Frontal cortex (tissue), 4 donors: ENCODE data around the gene HPDL. TPM values are rescaled to one million over a fixed set of nuclear protein-coding genes. Genes with fewer than 3 reads are reported as not detected.
A peak's percentile ranks its signal among the peaks of the same experiment; 100 is the strongest.

Experiments
- DNase-seq, 2 donors: peaks; one replicate each; pipeline ENCODE4 v3.0.0; 2012; ENCODE audit warnings: low spot score in 2 of 2
- FAIRE-seq: peaks from 2 replicates; lab custom pipeline; 2012; peaks lifted over from hg19 to GRCh38; lab: Jason Lieb, UNC
- total RNA-seq: library from RNA; depleted of rRNA; stranded (reverse); fragments of >200 nt; gene quantifications from one replicate; pipeline ENCODE4 v1.2.3, GENCODE V29; 2014
- donor health status: control.
- donor health status: control.
- donor health status: control.

Gene HPDL
- total RNA-seq, 1 donor from 2014 or later: 1.6 TPM

GRCh38 chr1:45319761-45320160 lies 6.9 kb upstream of the HPDL start:
- DNase-seq: no peak
- FAIRE-seq: no peak

- no peak for DNase-seq
- no peak for FAIRE-seq
Observed at GRCh38 chr1:45321444-45321843, 5.3 kb upstream of the HPDL start.

DNA sequence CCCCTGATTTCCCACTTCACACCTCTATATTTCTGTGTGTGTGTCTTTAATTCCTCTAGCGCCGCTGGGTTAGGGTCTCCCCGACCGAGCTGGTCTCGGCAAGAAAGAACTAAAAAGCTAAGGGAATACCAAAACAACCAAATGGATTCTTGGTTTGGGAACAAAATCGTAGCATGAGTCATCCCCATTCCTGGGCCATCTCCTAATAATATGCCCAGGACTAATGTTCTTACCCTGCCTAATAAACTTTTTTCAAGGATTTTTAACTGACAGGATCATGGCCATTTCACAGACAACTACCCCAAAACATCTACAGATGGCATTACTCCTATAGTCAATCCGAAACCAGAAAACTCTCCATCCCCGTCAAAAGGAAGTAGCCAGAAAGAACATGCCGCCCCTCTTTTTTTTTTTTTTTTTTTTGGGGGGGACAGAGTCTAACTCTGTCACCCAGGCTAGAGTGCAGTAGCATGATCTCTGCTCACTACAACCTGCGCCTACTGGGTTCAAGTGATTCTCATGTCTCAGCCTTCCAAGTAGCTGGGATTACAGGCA lies 4.1 kb upstream of the HPDL start:
- DNase-seq: no peak
- FAIRE-seq: no peak

DNA sequence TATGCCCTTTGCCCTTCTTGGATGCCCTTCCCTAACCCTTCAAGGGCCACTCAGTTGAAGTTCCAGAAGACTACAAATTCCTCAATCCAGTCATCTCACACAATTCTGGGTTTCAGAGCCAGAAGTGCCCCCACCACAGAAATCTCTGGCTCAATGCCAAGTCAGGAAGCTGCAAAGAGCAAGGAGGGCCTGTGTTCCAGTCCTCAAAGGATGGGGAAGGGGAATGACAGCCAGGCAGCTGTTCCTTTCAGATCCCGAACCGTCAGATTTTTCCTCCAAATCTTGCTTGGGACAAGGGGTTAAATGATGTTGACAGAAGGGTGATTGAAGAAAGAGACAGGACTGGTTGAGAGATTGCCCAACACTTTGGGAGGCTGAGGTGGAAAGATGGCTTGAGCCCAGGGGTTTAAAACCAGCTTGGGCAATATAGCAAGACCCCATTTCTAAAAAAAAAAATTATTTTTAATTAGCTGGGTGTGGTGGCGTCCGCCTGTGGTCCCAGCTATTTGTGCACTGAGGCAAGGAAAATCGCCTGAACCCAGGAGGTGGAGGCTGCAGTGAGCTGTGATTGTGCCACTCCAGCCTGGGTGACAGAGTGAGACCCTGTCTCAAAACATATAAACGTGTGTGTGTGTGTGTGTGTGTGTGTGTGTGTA lies 716 bp upstream of the HPDL start:
- FAIRE-seq (no peak), DNase-seq (no peak)

- FAIRE-seq (no peak), DNase-seq (no peak)
Observed at GRCh38 chr1:45327644-45328515, 1.2 kb downstream of the HPDL start.

DNA sequence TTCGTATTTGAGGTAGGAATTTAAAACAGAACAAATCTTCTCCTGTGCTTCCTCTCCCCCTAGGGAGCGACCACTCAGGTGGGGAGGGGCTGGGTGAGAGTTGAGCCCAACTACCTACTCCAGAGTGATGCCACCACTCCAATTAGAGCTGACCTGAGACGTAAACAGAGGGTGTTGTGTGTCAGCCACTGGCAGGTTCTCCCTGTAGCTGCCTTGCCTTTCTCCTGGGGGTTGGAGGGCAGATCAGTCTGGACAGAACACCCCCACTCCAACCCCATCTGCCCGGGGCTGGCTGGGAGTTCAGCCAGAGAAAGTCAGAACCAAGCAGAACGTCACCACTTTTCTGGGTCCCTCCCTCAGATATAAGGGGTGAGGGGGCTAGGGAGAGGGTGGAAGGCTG lies 2.0 kb downstream of the HPDL start:
- DNase-seq (no peak), FAIRE-seq (no peak)

GRCh38 chr1:45329445-45329844 lies 2.8 kb downstream of the HPDL start:
- no peak for FAIRE-seq
- DNase-seq: no peak

DNA sequence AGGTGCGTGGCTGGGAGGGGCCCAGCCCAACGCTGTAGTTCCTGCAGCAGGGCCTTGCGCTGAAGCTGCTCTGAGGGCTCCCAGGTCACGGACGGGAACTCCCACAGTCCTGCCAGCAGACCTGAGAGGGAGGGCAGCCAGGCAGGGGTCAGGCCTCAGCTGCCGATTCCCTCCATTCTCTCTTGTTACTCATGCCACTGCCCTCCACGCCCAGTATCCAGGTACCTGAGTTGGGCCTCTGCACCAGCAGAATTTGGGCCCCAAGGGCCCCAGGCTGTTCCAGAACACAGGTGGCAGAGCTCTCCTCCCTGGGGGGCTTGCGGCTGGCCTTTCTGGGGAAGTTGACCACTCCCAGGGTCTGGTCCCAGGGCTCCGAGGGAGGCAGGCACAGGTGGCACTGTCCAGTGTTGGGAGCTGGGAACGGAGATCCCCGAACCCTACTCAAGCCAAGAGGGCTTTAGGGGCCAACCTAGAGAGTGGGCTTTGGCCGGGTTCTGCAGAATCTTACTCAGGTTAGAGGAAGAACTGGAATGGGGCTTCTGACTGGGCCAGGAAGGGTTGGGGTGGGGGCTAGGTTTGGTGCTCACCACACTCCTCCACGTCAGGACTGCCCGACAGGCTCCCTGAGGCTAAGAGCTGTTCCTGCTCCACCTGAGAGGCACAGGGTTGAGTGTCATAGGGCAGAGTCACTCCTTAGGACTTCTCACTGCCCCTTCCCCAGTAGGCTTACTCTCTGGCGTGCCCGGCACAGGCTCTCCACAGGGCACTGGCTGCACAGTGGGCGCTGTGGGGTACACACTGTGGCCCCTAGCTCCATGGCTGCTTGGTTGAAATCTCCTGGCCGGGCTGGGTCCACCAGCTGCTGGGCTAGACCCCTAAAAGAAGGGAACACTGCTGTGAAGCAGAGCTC lies 5.0 kb downstream of the HPDL start:
- FAIRE-seq: no peak

DNA sequence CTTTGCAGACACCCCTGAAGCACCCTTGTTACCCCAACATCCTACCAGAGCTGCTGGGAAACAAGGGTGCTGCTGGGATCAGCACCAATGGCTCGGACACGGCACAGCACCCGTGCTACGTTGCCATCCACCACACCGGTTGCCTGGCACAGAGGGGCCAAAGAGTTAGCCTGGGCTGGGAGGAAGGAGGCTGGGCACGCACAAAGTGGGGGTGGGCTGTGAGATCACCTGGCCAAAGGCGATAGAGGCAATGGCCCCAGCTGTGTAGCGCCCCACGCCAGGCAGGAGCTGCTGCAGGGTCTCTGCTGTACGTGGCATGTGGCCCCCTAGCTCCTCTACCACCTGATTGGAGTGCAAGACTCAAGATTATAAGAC lies 5.6 kb downstream of the HPDL start:
- DNase-seq (no peak), FAIRE-seq (no peak)

More for the DNA sequence above, 5.0 kb downstream of the HPDL start:
- DNase-seq: no peak

DNA sequence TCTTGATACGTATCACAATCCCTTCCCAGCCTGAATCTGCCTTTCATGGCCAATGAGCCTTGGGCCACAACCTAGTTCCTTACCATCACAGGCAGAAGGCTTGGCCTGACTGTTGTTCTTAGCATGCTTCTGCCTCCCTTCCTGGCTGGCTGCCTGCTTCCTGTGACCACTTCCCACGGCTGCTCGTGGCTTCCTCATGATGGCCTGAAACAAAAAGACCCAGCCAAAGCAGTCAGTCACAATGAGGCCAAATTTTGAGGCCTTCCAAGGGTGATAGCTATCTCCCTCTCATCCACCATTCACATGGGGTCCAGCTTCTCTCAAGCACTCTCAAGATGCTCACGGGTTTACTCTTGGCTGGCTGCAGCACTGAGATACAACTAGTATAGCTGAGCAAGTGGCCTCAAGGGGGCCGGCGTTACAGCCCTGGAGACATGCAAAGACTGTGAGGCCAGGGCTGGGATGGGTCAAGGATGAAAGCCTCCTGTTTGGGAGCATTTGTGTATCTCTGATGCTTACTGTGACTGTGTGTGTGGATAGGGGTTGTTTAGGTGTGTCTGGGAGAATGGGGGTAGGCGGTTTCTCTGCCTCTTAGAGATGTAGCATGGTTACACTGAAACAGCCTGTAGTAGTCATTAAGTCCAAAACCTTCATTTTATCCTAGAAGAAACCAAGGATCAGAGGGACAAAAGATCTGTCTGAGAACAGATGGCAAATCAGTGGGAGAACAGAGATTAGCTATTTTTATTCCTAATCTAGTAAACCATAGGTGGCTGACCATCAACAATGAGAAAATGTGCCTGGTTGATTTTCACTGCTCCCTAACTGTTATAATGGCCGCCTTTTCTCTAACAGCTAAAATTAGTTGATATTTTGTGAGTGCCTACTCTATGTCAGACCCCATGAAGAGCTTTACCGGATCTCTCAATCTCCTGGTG lies 7.9 kb downstream of the HPDL start:
- no peak for DNase-seq
- no peak for FAIRE-seq

- DNase-seq (no peak), FAIRE-seq (no peak)
Observed at GRCh38 chr1:45335855-45336324, 9.2 kb downstream of the HPDL start.

DNA sequence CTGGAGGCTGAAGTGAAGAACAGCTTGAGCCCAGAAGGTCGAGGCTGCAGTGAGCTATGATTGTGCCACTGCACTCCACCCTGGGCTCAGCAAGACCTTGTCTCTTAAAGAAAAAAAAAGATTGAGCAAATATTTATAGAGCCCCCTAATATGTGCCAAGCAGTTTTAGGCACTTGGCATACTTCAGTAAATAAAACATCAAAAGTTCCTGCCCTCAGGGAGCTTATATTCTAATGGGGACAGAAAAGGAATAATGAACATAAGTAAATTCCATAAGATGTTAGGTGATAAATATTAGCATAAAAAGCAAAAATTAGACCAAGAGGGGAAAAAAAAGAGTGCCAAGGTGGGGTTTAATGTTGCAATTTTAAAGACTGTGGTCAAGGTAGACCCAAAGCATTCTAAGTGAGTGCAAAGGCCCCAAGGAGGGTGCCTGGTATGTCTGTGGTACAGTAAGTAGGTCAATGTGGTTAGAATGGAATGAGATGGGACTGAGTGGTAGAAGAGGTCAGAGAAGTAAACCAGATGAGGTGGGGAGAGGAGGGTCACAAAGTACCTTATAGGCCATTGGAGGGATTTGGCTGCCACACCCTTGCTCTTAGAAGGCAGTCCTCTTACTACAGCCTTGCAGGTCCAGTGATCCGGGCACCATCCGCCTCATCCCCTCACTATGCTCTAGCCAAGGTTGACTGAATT lies 11.1 kb downstream of the HPDL start:
- FAIRE-seq (no peak), DNase-seq (no peak)

GRCh38 chr1:45339789-45340558 lies 13.3 kb downstream of the HPDL start, which contains the start of the genes MUTYH and TOE1:
Gene MUTYH (minus strand): TSS chr1:45340440. CDS start chr1:45334505, 5,935 bp downstream.
Gene TOE1 (plus strand): TSS chr1:45340170. CDS start chr1:45340253, 83 bp downstream.
- no peak for FAIRE-seq
- DNase-seq: peak; percentile 75 to 87

DNA sequence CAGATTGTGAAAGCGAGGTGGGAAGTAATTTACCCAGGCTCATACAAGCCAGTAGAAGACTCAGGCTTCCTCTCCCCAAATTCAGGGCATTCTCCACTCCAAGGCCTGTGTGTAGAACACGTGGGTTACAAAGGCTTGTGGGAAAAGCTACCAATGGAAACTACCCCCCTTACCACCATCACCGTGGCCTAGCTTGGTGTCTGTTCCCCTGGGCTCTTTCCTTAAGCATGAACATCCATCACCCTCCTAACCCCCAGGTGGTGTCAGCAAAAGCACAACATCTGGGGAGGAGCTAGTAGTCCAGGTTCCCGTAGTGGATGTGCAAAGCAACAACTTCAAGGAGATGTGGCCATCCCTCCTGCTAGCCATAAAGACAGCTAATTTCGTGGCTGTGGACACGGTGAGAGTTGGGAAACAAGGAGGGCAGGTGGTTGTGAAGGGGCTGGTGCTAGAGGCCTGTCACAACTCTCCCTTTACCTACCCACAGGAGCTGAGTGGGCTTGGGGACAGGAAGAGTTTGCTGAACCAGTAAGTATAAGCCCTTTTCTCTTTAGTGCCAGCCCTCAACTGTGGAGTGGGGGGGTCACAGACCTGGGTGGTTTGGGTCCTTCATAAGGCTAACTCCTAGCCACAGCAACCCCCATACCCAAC lies 14.2 kb downstream of the HPDL start:
- FAIRE-seq: no peak

DNA sequence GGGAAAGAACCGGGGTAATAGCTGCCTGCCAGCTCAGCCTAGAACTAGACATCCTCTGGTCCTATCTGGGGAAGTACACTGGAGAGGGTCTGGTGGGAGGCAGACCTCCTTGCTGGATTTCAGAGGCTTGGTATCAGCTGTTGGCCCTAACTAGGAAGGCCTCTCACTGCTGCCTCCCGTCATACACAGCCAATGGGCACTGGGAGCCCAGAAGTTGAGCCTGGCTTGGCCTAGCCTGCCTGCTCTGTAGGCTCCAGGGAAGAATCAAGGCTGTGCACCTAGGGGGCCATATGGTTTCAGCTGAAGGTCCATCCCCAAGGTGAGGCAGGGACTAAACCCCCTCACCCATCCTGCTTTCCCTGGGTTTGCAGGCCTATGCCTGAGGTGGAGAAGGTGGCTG lies 17.8 kb downstream of the HPDL start:
- DNase-seq: no peak
- FAIRE-seq: no peak

More for the DNA sequence above, 14.2 kb downstream of the HPDL start:
- no peak for DNase-seq

DNA sequence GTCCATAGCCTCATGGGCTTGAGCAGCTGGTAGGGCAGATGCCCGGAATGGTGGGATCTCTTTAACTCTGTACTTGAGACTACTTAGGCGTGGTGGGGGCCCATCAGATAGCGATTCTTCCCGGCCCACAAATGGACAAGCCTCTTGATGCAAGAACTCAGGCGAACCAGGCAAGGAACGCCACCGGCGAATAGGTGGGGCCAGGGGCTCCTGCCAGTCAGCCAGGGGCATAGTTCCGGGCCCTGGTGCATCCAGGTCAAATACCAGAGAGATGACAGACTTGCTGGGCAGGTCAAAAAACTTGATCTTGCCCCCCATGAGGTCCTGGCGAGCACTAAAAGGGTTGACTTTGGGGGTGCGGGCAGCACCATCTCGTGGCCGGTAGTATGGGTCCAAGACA lies 18.3 kb downstream of the HPDL start:
- no peak for FAIRE-seq

GRCh38 chr1:45346473-45346872 lies 19.8 kb downstream of the HPDL start:
- DNase-seq: no peak
- FAIRE-seq: no peak

More for the DNA sequence above, 18.3 kb downstream of the HPDL start:
- no peak for DNase-seq
